AG04450 (cell line): ENCODE measurements around the gene RPL13. TPM values are rescaled to one million over a fixed set of nuclear protein-coding genes. Genes with fewer than 3 reads are reported as not detected.

Experiments used
- CTCF ChIA-PET: fragments of 300-600, 350-600 bp; formaldehyde crosslinking; extraction: SDS; loops from one replicate; lab custom pipeline; 2022; ENCODE audit warnings: antibody characterized with exemption, inconsistent platforms; lab: Charles Lee
- POLR2A ChIA-PET: fragments of 350-600 bp; formaldehyde crosslinking; extraction: SDS; loops from one replicate; lab custom pipeline; 2021; ENCODE audit warnings: antibody characterized with exemption, inconsistent platforms; lab: Yijun Ruan, JAX
- DNase-seq: peaks from one replicate; pipeline ENCODE4 v3.0.0-alpha.2; 2011; ENCODE audit warnings: low read depth, low spot score
- H3K27ac ChIP-seq: one replicate; pipeline ENCODE4 v1.5.1; 2012; ENCODE audit warnings: low read depth, low read length, control low read depth
- H3K27me3 ChIP-seq: one replicate; pipeline ENCODE4 v1.6.0; 2012; ENCODE audit warnings: low read length; ENCODE audit not compliant: control insufficient read depth, insufficient read depth
- H3K4me3 ChIP-seq: 2 replicates; pipeline ENCODE4 v1.5.1; 2011; ENCODE audit warnings: mild to moderate bottlenecking, low read depth, low read length, control low read depth
- H3K9me3 ChIP-seq: 2 replicates; pipeline ENCODE4 v1.5.1; 2012; ENCODE audit warnings: low read length; ENCODE audit not compliant: control insufficient read depth, insufficient read depth
- CTCF ChIP-seq: IDR thresholded peaks from 2 replicates; pipeline ENCODE4 v1.5.1; 2011; ENCODE audit warnings: low read depth, low read length, control low read depth, inconsistent platforms
- polyA plus RNA-seq: library from polyadenylated mRNA; depleted of rRNA; stranded (reverse); fragments of >200 nt; gene quantifications from 2 replicates; pipeline ENCODE4 v1.2.3, GENCODE V29; 2011

The RPL13 gene
- polyA plus RNA-seq, 1 experiment: 2,214 TPM

GRCh38 chr16:89522287-89522686 lies 38.2 kb upstream of the RPL13 start:
- ChIA-PET CTCF (no interaction called here), POLR2A (no interaction called here)
- no peak for DNase-seq
- Histone ChIP-seq H3K27ac (no peak overlapping the region), H3K27me3 (no peaks in the 10 kb centered on the region), H3K4me3 (no peak overlapping the region), H3K9me3 (peaks cover 4% of the 10 kb centered on the region; the same call in 1 of the 2 replicates)
- no peak for TF ChIP-seq CTCF

- no peak overlapping the region for H3K27ac ChIP-seq
- POLR2A ChIA-PET: interaction anchor here (0.6 kb wide), 1 partner anchor 76 kb away, joined by 10 read pairs; no protein-coding TSS in a partner anchor
- H3K27me3 ChIP-seq: no peaks in the 10 kb centered on the region
- TF ChIP-seq CTCF: no peak
- no peak overlapping the region for H3K4me3 ChIP-seq
- DNase-seq: no peak
- CTCF ChIA-PET: no interaction called here
- H3K9me3 ChIP-seq: no peaks in the 10 kb centered on the region
Observed at GRCh38 chr16:89523680-89524344, 36.7 kb upstream of the RPL13 start.

- Histone ChIP-seq H3K27me3 (no peaks in the 10 kb centered on the region), H3K9me3 (no peaks in the 10 kb centered on the region), H3K4me3 (no peak overlapping the region), H3K27ac (no peak overlapping the region)
- no peak for DNase-seq
- ChIA-PET POLR2A (no interaction called here), CTCF (no interaction called here)
- TF ChIP-seq CTCF: no peak
Observed at GRCh38 chr16:89525146-89525913, 35.2 kb upstream of the RPL13 start.

DNA sequence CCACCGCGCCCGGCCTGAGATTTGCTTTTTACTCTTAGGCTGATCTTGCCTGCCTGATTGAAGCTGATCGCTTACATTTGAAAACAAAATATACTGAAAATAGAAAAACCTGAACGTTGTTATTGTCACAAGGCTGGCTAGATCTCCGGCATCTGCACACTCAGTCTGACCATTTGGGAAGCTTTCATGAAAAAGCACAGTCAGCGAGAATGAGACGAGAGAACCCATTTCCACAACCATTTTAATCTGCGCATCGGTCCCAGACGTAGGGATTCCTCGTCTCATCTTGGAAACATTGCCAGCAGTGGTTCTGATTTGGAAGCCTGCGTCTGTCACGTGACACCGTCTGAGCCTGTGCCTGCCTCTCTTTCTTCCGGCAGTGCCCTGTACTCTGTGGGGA lies 31.4 kb upstream of the RPL13 start:
- no peak overlapping the region for H3K27ac ChIP-seq
- no peaks in the 10 kb centered on the region for H3K9me3 ChIP-seq
- ChIA-PET POLR2A (interaction anchor here (0.6 kb wide), 1 partner anchor 13 kb away, joined by 7 read pairs; no protein-coding TSS in a partner anchor), CTCF (no interaction called here)
- H3K4me3 ChIP-seq: no peak overlapping the region
- no peak for TF ChIP-seq CTCF
- no peak for DNase-seq
- H3K27me3 ChIP-seq: no peaks in the 10 kb centered on the region
